ENCODE results near the gene CYFIP2.
"Not testable (repeated sequence)": the region's sequence is repeated elsewhere in the genome, so short reads cannot be mapped to it uniquely, and the experiment has no call there.

Gene CYFIP2

GRCh38 chr5:157390551-157391297 is 124.8 kb downstream of the CYFIP2 start:
- DNase-seq (ENCODE audit: low spot score) = no peak

GRCh38 chr5:157398305-157398704 is 132.4 kb downstream of the CYFIP2 start:
- no peak for DNase-seq (ENCODE audit: low spot score)

GRCh38 chr5:157400741-157401495 is 135.0 kb downstream of the CYFIP2 start:
- DNase-seq (ENCODE audit: low spot score) = no peak

GRCh38 chr5:157415838-157416237 is 149.9 kb downstream of the CYFIP2 start:
- DNase-seq (ENCODE audit: low spot score) = no peak

- not testable (repeated sequence) for DNase-seq (ENCODE audit: low spot score)
Observed at GRCh38 chr5:157419521-157419920, 153.6 kb downstream of the CYFIP2 start.

- DNase-seq (ENCODE audit: low spot score) = not testable (repeated sequence)
Observed at GRCh38 chr5:157429920-157430319, 164.0 kb downstream of the CYFIP2 start.

GRCh38 chr5:157431544-157432200 is 165.7 kb downstream of the CYFIP2 start:
- peak; percentile 88 for DNase-seq (ENCODE audit: low spot score)

GRCh38 chr5:157434096-157434495 is 168.2 kb downstream of the CYFIP2 start:
- DNase-seq (ENCODE audit: low spot score) = no peak

- DNase-seq (ENCODE audit: low spot score) = no peak
Observed at GRCh38 chr5:157443041-157443549, 177.2 kb downstream of the CYFIP2 start.

- no peak for DNase-seq (ENCODE audit: low spot score)
Observed at GRCh38 chr5:157444224-157444623, 178.3 kb downstream of the CYFIP2 start.
